ENCODE measurements around the gene DMAP1. TPM values are rescaled to one million over a fixed set of nuclear protein-coding genes. Genes with fewer than 3 reads are reported as not detected.

DMAP1 gene
- polyA plus RNA-seq, 1 donor (not counting 4 experiments of a cell fraction or from before 2014, with no cell fraction given): 27.2 TPM

GRCh38 chr1:44256762-44257554 lies 43.7 kb downstream of the DMAP1 start:
- H3K9ac ChIP-seq (ENCODE audit: control insufficient read depth, extremely low read depth, insufficient read depth, low read length): no peak overlapping the region
- H3K4me2 ChIP-seq (ENCODE audit: control insufficient read depth, extremely low read depth, insufficient read depth, low read depth, low read length): no peak overlapping the region
- no peak overlapping the region for H3K27ac ChIP-seq (ENCODE audit: control insufficient read depth, insufficient read depth, low read length)
- H4K20me1 ChIP-seq (ENCODE audit: control insufficient read depth, extremely low read depth, insufficient read depth, low read length): no peaks in the 10 kb centered on the region
- H2AFZ ChIP-seq (ENCODE audit: control insufficient read depth, low read length): no peak overlapping the region
- peaks cover 13% of the 10 kb centered on the region for H3K4me1 ChIP-seq (ENCODE audit: control insufficient read depth, extremely low read depth, insufficient read depth, low read length)
- H3K9me1 ChIP-seq (ENCODE audit: control insufficient read depth, extremely low read depth, insufficient read depth, low read length): no peaks in the 10 kb centered on the region
- dilution Hi-C loops (cut with MboI; ENCODE audit: extremely low pct_ligation_motif_present, low sequenced_read_pairs): no loop called here
- H3K79me2 ChIP-seq (ENCODE audit: control insufficient read depth, insufficient read depth, low read length): no peaks in the 10 kb centered on the region
- DNase-seq (ENCODE audit: low read depth, low spot score) (no peak), FAIRE-seq (no peak)
- H3K9me3 ChIP-seq (ENCODE audit: control insufficient read depth, low read depth, low read length): no peaks in the 10 kb centered on the region
- H3K36me3 ChIP-seq (ENCODE audit: control insufficient read depth in 2 of 2, extremely low read depth in 1 of 2, insufficient read depth in 2 of 2, low read length in 2 of 2): peaks cover 3 to 6% of the 10 kb centered on the region in 2 experiments
- TF ChIP-seq, protein P1, sequence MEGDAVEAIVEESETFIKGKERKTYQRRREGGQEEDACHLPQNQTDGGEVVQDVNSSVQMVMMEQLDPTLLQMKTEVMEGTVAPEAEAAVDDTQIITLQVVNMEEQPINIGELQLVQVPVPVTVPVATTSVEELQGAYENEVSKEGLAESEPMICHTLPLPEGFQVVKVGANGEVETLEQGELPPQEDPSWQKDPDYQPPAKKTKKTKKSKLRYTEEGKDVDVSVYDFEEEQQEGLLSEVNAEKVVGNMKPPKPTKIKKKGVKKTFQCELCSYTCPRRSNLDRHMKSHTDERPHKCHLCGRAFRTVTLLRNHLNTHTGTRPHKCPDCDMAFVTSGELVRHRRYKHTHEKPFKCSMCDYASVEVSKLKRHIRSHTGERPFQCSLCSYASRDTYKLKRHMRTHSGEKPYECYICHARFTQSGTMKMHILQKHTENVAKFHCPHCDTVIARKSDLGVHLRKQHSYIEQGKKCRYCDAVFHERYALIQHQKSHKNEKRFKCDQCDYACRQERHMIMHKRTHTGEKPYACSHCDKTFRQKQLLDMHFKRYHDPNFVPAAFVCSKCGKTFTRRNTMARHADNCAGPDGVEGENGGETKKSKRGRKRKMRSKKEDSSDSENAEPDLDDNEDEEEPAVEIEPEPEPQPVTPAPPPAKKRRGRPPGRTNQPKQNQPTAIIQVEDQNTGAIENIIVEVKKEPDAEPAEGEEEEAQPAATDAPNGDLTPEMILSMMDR (optimal IDR thresholded peaks at IDR 0.05 in 1 of 3, IDR thresholded peaks at IDR 0.05 in 1 of 3, conservative IDR thresholded peaks at IDR 0.05 in 1 of 3; ENCODE audit: extremely low read depth in 1 of 3, insufficient read depth in 2 of 3, low read length in 3 of 3): no peak
- TF ChIP-seq EZH2 (IDR thresholded peaks at IDR 0.05; ENCODE audit: low read length): no peak
- H3K4me3 ChIP-seq (ENCODE audit: control insufficient read depth in 2 of 3, extremely low read depth in 1 of 3, insufficient read depth in 2 of 3, low read depth in 1 of 3, low read length in 3 of 3): no peak overlapping the region
- no peaks in the 10 kb centered on the region for H3K27me3 ChIP-seq (ENCODE audit: control insufficient read depth, extremely low read depth, insufficient read depth, low read length)

DNA sequence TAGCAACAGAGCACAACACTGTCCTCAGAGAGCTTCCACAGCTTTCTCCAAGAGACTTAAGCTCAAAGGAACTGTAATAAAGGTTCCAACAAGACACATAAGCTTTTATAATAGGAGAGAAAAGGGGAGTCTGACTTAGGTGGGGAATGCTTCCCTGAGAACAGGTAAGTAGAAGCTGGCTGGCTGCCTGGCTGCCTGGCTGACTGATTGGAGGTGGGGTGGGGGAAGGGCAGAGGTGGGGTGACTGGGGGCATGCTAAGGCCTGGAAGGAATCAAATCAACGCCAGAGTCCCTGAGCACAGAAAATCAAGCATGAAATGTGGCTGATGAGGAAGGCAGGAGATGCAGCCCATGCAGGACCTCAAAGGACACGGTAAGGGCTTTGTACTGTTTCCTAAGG lies 45.8 kb downstream of the DMAP1 start:
- Histone ChIP-seq H4K20me1 (ENCODE audit: control insufficient read depth, extremely low read depth, insufficient read depth, low read length) (no peaks in the 10 kb centered on the region), H3K27ac (ENCODE audit: control insufficient read depth, insufficient read depth, low read length) (no peak overlapping the region), H3K9me1 (ENCODE audit: control insufficient read depth, extremely low read depth, insufficient read depth, low read length) (no peaks in the 10 kb centered on the region), H3K36me3 (ENCODE audit: control insufficient read depth in 2 of 2, extremely low read depth in 1 of 2, insufficient read depth in 2 of 2, low read length in 2 of 2) (peaks cover 3 to 6% of the 10 kb centered on the region in 2 experiments), H3K27me3 (ENCODE audit: control insufficient read depth, extremely low read depth, insufficient read depth, low read length) (no peaks in the 10 kb centered on the region), H2AFZ (ENCODE audit: control insufficient read depth, low read length) (no peak overlapping the region), H3K9ac (ENCODE audit: control insufficient read depth, extremely low read depth, insufficient read depth, low read length) (no peak overlapping the region), H3K9me3 (ENCODE audit: control insufficient read depth, low read depth, low read length) (no peaks in the 10 kb centered on the region), H3K4me2 (ENCODE audit: control insufficient read depth, extremely low read depth, insufficient read depth, low read depth, low read length) (no peak overlapping the region), H3K4me1 (ENCODE audit: control insufficient read depth, extremely low read depth, insufficient read depth, low read length) (peaks cover 17% of the 10 kb centered on the region), H3K79me2 (ENCODE audit: control insufficient read depth, insufficient read depth, low read length) (no peaks in the 10 kb centered on the region), H3K4me3 (ENCODE audit: control insufficient read depth in 2 of 3, extremely low read depth in 1 of 3, insufficient read depth in 2 of 3, low read depth in 1 of 3, low read length in 3 of 3) (no peak overlapping the region)
- TF ChIP-seq, protein P1 (optimal IDR thresholded peaks at IDR 0.05 in 1 of 3, IDR thresholded peaks at IDR 0.05 in 1 of 3, conservative IDR thresholded peaks at IDR 0.05 in 1 of 3; ENCODE audit: extremely low read depth in 1 of 3, insufficient read depth in 2 of 3, low read length in 3 of 3): no peak
- no peak for TF ChIP-seq EZH2 (IDR thresholded peaks at IDR 0.05; ENCODE audit: low read length)
- dilution Hi-C loops (cut with MboI; ENCODE audit: extremely low pct_ligation_motif_present, low sequenced_read_pairs): no loop called here
- no peak for FAIRE-seq
- no peak for DNase-seq (ENCODE audit: low read depth, low spot score)
